NCI-H1092 (cell line): Measurements from ENCODE around the gene CLP1.
"Not testable (repeated sequence)": the region's sequence is repeated elsewhere in the genome, so short reads cannot be mapped to it uniquely, and the experiment has no call there.

Experiments used
- DNase-seq: peaks from one replicate; lab custom pipeline; 2025; lab: John Stamatoyannopoulos, UW

CLP1 gene

DNA sequence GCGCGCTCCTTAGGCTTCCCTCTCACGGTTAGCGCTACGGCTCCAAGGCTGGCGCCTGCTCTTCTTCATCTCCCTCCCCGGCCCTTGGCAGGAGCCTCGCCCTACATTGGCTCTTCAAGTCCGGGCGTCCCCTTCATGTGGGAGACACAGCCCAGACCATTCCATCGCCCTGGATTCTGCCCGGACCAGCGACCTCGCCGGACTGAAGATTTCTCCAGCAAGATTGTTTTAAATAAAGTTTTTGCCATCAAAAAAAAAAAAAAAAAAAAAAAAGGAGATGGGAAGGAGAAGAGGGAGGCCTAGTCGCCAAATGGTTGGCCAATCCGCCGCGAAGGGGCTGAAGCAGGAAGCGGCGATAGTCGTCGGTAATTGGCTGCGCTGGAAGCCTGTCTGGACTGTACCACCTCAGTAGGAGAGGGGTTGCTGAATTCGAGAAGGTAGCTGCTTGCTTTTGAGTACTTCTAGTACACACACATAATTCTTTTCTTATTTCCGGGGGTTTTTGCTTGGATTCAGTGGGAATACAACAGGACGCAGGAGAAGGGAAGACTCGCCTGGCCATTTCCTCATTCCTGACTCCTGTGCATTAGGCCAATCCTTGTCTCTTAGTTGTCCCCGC is 9.7 kb downstream of the CLP1 start:
- peak; percentile 99 for DNase-seq

DNA sequence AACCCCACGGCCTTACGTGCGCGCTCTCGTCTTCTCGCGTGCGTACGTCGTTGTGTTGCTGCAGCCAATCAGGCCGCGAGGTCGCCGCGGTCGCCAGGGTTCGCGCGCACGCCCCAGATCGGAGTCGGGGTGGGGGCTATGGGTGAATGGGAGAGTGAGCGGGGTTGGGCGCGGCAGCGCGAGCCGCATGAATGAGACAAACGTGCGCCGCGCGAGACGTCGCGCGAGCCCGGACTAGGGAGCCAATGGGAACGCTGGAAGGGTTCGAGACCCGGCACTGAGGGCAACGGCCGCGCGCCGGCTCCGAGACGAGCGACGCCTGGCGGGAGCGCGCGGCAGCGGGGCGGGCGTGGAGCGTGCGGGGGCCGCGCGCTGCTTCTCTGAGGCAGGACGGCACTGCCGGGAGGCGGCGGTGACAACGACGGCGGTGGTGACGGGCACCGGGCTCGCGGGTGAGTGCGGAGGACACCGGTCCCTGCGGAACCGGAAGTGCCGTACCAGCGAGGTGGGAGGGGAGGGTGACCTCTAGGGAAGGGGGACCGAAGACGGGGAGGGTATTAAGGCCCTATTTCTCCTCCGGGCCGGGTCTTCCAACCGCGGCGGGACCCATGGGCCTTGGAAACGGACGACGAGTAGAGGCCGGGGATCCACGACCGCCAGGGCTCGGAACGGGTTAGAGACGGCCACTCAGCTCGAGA is 10.3 kb downstream of the CLP1 start, which contains the start of gene ZDHHC5:
Gene ZDHHC5, plus strand, starts transcription at position 379 of the 698 bp plus-strand sequence. CDS start 4,977 bp downstream, outside the sequence.
- DNase-seq: peak; percentile 99

DNA sequence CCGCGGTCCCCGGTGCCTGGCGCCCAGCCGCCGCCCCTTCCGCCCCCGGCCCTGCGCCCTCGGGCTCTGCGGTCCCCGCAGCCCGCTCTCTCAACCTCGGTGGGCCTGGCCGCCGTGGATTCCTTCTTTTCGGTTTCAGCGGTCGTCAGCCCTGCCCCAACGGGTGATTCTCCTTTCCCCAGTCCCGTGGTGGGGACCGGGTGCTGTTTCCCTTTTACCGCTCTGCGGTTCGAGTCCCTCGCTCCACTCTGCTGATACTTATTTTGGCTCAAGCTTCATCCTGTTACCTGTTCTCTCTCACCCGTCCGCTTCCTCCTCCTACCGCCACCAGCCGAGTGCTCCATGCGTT is 10.8 kb downstream of the CLP1 start:
- DNase-seq: no peak

DNA sequence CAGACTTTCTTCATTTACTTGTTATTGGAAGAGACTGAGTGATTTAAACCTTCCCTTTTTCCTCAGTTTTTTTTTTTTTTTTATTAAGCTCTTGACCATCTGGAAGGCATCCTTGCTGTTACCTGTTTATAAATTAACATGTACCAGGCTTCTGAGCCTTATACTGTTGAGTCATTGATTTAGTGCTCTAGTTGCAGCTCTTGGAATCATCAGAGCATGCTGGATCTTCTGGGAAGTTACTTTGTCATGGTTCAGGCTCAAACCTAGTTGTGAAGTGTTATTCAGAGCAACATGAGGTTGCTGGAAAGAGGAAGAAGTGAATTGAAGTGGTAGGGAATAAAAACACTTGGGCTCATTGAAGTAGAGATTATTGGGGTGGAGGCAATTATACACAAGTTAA is 16.7 kb downstream of the CLP1 start:
- DNase-seq: no peak

DNA sequence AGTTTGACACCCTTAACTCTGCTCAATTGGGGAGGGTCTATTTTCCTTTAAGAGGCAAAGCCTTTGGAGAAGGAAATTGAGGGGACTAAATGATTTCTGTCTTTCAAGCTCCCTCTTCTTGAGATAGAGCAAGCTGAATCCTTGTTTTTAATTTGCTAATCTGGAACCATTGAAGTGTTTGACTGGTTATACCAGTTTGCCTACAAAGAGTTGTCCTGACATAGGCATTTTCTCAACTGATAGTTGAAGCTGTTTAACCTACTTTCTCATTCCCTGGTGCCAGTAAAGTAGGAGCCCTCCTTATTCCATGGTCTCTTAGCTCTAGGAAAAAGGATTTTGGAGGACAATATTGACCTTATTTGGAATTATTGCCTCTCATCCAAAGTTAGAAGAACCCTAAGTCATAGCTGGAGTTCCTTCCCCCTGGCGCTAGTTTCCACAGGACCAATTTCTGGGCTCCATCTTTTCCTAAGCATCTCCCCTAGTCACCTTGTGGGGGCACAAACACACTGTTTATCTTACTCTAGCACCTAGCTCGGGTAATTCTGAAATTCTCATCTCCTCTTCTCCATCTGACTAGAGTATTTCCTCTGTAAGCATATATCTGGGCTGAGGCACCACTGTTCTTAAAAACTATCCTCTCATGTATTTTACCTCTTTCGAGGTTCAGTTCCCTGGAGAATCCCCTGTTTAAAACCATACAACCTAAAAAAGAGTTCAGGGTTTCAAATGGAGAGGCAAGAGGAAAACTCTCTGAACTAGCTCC is 17.8 kb downstream of the CLP1 start:
- DNase-seq: no peak

DNA sequence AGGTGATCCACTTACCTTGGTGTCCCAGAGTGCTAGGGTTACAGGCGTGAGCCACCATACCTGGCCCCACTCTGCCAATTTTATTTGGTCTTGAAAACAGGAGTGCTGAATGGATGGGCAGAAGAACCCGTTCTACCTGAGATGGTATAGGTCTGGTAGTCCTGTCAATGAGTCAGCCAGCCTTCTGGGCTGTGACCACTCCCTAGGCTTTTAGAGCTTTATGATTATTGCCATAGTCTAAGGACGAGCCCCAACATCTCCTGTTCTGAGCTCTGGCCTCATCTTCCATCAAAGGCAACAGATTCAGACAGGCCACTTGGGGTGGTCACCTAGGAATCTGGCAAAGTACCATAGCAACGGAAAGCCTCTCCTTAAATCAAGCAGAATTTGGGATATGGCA is 21.8 kb downstream of the CLP1 start:
- DNase-seq: no peak

DNA sequence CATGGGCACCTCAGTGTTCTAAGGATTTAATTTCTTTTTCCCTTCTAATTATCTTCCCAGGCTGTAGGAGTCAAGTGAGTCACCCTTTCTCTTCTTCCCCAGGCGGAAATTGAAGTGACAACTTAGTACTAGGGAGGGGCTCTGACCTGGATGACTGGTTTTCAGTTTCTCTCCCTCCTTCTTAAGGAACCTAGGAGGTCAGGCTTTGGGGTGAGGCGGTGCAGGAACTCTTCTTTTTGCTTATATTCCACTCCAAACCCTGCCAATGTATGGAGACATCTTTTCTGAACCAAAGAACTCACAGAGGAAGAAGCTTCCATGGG is 23.0 kb downstream of the CLP1 start:
- no peak for DNase-seq

DNA sequence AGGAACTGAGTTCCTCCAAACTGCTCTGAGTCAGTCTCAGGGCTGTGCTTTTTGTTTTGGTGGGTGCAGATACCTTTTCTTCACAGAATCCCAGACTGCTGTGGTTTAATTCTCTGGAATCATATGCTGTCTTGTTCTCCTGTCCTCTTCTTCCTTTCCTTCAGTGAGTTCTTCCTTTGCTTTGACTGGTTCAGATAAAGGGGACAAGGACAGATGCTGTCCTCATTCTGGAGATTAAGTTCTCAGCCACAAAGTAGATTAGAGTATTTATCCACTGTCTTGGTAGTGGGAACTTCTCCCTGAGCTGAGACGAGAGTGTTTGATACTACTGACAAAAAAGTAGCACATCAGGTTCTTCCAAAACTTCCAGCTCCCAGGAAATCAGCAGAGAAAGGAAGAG is 23.6 kb downstream of the CLP1 start:
- DNase-seq: no peak

DNA sequence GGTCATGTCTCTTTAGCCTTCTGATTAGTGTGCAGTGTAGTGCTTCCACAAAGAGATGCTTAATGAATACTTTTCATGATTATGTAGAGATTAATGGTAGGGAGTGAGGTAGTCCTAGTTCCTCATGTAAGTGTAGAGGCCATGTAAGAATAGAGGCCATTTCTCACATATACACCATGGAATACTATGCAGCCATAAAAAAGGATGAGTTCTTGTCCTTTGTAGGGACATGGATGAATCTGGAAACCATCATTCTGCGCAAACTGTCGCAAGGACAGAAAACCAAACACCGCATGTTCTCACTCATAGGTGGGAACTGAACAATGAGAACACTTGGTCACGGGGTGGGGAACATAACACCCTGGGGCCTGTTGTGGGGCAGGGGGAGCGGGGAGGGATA is 32.9 kb downstream of the CLP1 start:
- not testable (repeated sequence) for DNase-seq

DNA sequence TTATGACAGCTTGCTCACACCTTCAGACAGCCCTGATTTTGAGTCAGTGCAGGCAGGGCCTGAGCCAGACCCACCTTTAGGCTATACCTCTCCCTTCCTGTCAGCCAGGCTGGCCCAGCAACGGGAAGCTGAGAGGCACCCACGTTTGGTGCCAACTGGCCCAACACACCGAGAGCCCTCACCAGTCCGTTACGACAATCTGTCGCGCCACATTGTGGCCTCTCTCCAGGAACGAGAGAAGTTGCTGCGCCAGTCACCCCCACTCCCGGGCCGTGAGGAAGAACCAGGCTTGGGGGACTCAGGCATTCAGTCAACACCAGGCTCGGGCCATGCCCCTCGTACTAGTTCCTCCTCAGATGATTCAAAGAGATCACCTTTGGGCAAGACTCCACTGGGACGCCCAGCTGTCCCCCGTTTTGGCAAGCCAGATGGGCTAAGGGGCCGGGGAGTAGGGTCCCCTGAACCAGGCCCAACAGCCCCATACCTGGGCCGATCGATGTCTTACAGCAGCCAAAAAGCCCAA is 41.3 kb downstream of the CLP1 start:
- no peak for DNase-seq

DNA sequence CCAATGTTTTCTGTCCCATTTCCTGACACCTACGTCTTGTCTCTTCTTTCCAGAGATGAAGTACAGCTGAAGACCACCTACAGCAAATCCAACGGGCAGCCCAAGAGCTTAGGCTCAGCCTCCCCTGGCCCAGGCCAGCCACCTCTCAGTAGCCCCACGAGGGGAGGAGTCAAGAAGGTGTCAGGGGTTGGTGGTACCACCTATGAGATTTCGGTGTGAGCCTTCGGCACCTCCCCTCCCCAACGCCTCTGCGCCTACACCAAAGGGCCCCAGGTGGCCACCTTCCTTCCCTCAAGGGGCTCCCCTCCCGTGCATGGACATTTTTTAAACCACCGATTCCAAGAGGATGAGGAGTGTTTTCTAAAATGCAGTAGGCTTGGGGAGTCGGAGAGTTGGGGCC is 42.3 kb downstream of the CLP1 start:
- DNase-seq: no peak

DNA sequence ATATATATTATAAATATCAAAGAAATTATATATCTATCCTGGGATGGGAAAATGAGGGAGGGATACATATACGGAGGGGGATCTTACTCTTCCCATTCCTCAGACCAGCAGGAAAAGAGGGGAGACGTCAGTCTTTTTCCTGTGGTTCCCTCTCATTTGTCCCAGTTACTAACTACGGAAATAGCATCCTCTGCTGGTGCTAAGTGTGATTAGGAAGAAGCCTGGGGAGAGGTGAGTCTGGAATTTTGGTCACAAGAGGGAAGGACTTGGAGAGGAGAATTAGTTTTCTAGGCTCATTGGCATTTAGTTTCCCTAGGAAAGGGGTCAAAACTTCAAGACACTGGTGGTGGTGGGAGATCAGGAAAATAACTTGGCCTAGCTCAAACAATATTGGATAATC is 42.9 kb downstream of the CLP1 start:
- no peak for DNase-seq

DNA sequence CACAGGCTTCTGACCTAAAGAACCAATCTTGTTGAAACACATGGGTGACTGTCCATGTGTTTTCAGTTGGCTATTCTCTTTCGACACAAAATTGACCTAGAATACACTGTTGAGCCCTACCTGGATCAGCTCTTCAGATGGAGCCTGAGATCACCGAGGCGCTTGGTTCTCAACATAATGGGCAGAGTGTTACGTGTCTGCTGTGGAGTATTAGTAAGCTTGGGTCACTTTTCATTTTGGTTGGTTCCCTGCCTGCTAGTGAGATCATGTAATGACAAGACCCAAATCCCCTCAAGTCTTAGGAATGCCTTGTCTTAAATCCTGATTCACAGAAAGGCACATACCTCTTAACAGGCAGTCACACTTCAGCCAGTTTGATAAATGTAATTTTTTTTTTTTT is 45.8 kb downstream of the CLP1 start:
- DNase-seq: no peak

DNA sequence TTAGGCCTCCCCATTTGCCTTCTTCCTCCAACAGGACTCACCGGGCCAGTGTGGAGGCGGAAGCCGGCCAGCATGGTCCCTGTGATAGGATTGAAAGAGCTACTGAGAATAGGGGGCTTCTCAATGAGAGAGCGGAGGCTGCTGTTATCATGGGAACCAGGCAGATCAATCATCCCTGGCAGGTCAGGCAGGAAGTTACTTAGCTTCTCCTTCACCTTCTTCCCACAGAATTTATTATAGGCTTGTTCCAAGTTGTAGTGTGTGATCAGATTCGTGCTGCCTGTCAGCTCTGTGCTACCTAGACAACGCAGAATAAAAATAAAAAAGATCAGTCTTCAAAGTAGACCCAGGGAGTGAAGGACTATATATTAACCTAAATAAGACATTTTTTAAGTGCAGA is 47.4 kb downstream of the CLP1 start:
- DNase-seq: no peak

DNA sequence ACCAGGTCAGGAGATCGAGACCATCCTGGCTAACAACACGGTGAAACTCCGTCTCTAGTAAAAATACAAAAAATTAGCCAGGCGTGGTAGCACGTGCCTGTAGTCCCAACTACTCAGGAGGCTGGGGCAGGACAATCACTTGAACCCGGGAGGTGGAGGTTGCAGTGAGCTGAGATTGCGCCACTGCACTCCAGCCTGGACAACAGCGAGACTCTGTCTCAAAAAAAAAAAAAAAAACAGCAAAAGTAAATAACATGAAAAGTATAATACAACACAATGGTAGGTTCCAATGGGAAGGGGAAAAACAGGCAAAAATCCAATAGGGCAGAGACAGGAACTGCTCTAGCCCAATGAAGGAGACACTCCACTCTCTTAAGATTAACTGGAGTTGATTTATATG is 47.9 kb downstream of the CLP1 start:
- not testable (repeated sequence) for DNase-seq

DNA sequence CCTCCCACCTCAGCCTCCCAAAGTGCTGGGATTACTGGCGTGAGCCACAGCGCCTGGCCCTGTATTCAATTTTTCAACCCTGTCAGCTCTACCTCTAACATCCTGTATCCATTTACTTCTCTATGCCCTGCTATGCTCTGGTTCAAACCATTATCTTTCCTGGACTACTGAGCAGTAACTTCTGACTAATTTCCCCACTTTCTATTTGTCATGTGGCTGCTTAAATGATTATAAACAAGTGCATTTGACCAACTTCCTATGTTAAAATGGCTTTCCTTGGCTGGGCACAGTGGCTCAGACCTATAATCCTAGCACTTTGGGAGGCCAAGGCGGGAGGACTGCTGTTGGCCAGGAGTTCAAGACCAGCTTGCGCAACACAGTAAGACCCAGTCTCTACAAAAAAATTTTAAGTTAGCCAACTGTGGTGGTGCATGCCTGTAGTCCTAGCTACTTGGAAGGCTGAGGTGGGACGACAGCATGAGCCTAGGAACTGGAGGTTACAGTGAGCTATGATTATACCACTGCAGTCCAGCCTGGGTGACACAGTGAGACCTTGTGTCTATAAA is 52.3 kb downstream of the CLP1 start:
- DNase-seq: no peak
